PFSK-1 (cell line): Measurements from ENCODE around the gene CLINT1.

ENCODE experiments used
- FOXP2 ChIP-seq: optimal IDR thresholded peaks from 2 replicates; pipeline ENCODE3; 2011; ENCODE audit warnings: borderline replicate concordance, control low read depth, inconsistent platforms; ENCODE audit not compliant: insufficient read depth; ENCODE audit errors: extremely low read length, extremely low read depth
- POLR2AphosphoS5 ChIP-seq: IDR thresholded peaks from 2 replicates; pipeline ENCODE4 v1.6.1; 2012; ENCODE audit warnings: low read depth, mild to moderate bottlenecking, control low read depth, low read length, moderate library complexity
- REST ChIP-seq, 2 experiments: IDR thresholded peaks; 2 replicates each; pipeline versions ENCODE4 v1.6.1 to v1.8.0; 2011 to 2012; ENCODE audit warnings: low read depth in 2 of 2, low read length in 2 of 2, control low read depth in 1 of 2, inconsistent platforms in 1 of 2, mild to moderate bottlenecking in 1 of 2, moderate library complexity in 1 of 2; ENCODE audit not compliant: insufficient read depth in 1 of 2
- SIN3A ChIP-seq: IDR thresholded peaks from 2 replicates; pipeline ENCODE4 v1.6.1; 2012; ENCODE audit warnings: mild to moderate bottlenecking, low read length, moderate library complexity, borderline replicate concordance; ENCODE audit not compliant: insufficient read depth
- TAF1 ChIP-seq: IDR thresholded peaks from 2 replicates; pipeline ENCODE4 v1.6.1; 2012; ENCODE audit warnings: low read length, control low read depth, borderline replicate concordance; ENCODE audit not compliant: insufficient read depth

- no peak for TF ChIP-seq POLR2AphosphoS5
- TF ChIP-seq FOXP2, result no peak
- TF ChIP-seq REST (IDR thresholded peaks at IDR 0.05; ENCODE audit: insufficient read depth in 1 of 2, low read depth in 2 of 2, low read length in 2 of 2), result no peak
- no peak for TF ChIP-seq TAF1
- TF ChIP-seq SIN3A, result no peak
Observed at GRCh38 chr5:157842185-157842584, 16.8 kb downstream of the CLINT1 start.
